GM21381 (cell line): ENCODE results near the gene PDE1C.

Source experiments
- ATAC-seq: cut with Tn5 transposase; IDR thresholded peaks from one replicate; pipeline ENCODE4 v1.9.1; 2021; ENCODE audit warnings: mild to moderate bottlenecking, moderate library complexity; ENCODE audit not compliant: unreplicated experiment

The PDE1C gene

GRCh38 chr7:31950091-31950755 lies 120.0 kb downstream of the PDE1C start:
- ATAC-seq: no peak

DNA sequence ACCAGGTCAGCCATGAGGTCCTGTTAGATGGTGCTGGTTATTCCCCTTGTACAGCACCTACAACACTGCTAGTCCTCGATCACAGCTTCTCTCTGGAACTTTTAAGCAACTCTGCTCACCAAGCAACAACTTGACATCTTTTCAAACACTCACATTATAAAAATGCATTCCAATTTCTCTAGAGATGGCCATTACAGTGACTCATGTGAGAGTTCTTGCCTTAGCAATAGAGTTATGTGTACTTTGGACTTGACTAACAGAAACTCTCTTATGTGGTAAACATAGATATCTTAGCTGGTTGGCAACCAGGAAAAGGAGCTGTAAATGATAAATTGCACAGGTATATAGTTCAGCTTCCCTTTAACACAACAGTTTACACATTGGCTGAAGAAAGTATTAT lies 122.2 kb downstream of the PDE1C start:
- no peak for ATAC-seq

DNA sequence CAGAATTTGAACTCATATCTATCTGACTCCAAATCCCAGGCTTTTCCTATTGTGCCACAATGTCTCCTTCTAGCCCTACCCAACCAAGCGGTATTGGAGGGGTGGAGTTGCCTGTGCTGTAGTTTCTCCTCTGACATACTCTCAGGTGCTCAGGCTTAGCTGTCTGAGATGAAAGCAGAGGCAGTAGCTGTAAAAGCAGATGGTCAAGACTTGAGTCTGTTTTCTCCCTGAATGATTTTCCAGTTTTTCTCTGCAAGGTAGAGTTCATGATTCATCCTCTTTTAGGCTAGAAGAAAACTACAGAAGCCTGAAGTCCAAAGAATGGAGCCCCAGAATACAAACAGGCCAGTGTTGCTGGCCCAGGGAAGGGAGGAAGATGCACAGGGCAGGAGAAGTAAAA lies 130.0 kb downstream of the PDE1C start:
- ATAC-seq: no peak

DNA sequence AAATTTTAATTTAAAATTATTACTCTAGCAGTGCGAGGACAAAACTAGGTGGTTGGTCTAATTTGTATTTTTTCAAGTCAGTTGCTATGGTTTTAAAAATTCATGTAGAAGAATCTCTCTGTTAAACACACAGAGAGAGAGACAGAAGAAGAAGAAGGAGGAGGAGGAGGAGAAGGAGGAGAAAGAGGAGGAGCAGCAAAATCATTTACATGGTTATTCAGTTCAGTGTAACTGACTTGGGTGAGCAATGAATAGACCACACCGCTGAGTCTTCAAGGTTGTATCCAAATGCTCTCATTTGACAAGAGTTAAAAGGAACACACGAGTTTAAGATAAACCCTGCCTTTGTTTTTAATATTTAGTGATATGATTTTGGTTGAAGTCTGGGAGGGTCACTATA lies 131.1 kb downstream of the PDE1C start:
- no peak for ATAC-seq

- no peak for ATAC-seq
Observed at GRCh38 chr7:31938650-31939049, 131.6 kb downstream of the PDE1C start.

GRCh38 chr7:31937982-31938381 lies 132.2 kb downstream of the PDE1C start:
- ATAC-seq: no peak

GRCh38 chr7:31935124-31936054 lies 134.8 kb downstream of the PDE1C start:
- ATAC-seq: no peak

GRCh38 chr7:31934551-31934950 lies 135.7 kb downstream of the PDE1C start:
- no peak for ATAC-seq

- no peak for ATAC-seq
Observed at GRCh38 chr7:31933481-31933880, 136.7 kb downstream of the PDE1C start.

- ATAC-seq: no peak
Observed at GRCh38 chr7:31926991-31927584, 143.1 kb downstream of the PDE1C start.

- ATAC-seq: no peak
Observed at GRCh38 chr7:31925753-31926454, 144.3 kb downstream of the PDE1C start.

DNA sequence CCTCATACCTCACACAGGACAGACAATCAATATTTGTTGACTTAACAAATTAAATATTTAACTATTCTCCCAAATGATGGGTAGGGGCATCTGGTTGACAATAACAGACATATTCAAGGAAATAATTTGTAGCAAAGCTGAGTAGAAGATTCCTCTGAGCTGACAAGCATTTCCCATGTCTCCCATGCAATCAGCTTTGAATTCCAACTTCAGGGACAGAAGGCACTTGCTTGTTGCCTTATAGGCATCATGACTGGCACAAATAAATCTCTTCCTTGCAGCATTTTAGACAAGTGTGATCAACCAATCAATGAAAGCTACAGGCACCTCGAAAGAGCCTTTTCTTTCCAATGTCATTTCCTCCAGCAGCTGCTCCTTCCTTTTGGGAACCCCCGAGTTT lies 146.0 kb downstream of the PDE1C start:
- no peak for ATAC-seq

DNA sequence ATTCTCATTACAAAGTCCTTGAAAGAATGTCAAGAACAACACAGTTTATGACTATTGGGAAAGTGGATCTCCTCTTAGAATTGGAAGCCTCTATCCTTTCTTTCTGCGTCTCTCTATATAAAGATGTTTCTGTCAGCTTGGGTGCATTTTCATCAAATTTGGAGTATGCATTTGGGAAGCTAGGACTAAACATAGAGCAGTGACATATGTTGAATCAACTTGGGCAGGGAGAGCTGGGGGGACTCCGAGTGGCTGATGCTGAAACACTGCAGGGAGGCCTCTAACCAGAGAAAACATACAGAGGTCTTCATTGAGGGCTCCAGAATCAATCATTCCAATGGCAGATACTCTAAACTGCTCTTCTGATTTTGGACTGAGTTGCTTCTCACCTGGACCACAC lies 147.4 kb downstream of the PDE1C start:
- no peak for ATAC-seq

DNA sequence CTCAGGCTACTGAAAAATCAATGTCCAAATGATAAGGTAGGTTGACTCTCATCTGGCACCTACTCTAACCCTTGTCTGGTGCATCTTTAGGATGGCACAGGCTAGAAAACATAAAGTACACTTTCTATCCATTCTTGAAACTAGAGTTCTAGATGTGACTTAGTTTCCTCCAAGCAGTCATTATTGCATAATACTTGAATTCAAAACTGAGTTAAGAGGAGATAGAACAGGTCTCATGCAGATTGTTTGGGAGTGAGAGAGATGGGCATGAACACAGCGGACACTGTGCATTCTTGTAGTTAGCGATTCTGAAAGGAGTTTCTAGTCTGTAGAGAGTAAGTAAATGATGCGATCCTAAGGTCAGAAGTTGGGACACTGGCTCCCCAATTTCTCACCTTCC lies 149.2 kb downstream of the PDE1C start:
- no peak for ATAC-seq

- ATAC-seq: no peak
Observed at GRCh38 chr7:31919678-31920369, 150.4 kb downstream of the PDE1C start.

GRCh38 chr7:31918706-31919393 lies 151.4 kb downstream of the PDE1C start:
- no peak for ATAC-seq

DNA sequence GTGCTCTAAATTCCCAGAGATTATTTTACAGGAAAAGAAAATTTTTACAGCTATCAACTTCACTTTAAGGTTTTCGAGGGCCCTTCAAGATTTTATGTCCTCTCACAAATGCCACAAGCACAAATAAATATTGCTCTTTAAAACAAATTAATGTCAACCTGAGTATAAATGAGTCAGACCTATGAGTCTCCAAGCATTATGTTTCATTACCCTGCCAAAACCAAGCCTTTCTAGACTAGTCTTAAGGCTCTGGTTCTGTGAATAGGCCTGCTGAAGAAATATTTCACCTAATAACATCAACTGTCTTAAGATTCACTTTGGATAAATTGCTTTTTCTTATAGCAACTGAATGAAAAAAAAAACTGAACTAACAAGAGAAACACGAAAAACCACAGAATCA lies 153.0 kb downstream of the PDE1C start:
- ATAC-seq: no peak

DNA sequence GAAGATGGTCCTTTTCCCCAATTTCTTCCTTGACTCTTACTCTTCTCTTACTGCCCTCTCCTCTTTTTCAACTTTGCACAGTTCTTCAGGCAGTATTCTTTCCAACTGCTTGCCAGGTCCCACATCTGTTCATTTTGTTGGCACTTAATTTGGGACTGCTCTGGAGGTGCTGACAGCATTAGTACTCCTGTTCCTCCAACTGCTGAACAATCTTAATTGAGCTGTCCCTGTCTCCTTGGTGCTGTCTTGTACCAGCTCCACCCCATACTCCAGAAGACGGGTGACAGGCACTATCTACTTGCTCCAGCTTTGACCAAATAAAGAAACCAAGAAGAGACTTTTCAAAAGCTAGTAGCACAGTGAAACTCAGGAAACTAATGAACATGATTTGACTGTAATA lies 160.0 kb downstream of the PDE1C start:
- ATAC-seq: no peak

DNA sequence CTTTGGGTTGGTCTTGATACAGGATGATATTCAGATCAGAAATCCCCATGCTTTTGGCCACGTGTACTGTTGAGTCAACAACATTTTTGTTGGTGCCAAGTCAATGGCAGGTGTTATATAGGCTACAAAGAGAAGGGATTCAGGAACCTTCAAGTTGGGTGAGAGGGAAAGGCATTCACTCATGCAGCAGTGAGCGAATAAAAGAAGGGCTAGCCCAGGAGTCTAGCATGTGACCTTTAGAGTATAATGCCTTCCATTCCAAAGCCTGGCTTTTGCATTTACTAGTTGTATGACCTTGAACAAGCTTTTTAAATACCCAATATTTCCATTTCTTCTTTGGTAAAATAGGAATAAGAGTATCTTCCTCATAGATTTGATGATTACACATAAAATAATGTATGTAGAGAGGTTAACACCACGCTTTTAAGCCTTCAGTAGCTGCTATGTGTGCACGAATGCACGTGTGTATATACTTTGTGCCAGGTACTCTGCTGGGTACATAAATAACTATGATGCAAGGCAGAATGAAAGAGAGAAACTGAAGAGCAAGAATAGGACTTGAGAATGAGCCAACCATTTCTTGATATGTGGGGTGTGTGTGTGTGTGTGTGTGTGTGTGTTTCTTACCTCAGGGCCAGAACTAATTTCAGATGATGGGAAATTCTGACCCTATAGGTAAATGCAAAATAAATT lies 163.6 kb downstream of the PDE1C start:
- ATAC-seq: no peak

DNA sequence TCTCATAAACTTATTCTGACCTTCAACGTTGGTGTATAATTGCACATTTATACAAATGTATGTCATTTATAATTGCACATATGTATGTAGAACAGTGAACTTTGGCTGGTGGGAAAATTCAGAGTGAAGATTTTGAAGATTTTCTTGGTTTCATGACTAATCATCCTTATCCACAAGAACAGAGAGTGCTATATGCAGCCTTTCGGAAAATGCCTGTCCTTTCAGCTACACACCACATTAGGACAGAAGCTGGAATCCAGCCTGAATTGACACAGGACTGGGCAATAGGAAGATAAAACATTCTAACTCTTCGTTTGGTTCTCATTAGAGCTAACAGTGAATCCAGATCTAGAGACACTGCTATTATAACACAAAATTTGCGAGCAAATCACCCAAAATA lies 166.2 kb downstream of the PDE1C start:
- no peak for ATAC-seq
